ENCODE data around the gene HOXD9. TPM values are rescaled to one million over a fixed set of nuclear protein-coding genes. Genes with fewer than 3 reads are reported as not detected.

Gene HOXD9
- polyA plus RNA-seq, 1 donor = 0.88 TPM

- H3K27ac ChIP-seq (ENCODE audit: low read length) = no peak within 1 kb of the TSS
- no CpG with 5 or more reads among the region's 70 CpGs for WGBS (ENCODE audit: insufficient coverage, low lambda C conversion rate)
- H3K4me1 ChIP-seq (ENCODE audit: control insufficient read depth, insufficient read depth, low read length) = peaks cover 7% of the 10 kb centered on the region
- peaks cover 24% of the 10 kb centered on the region for H3K9me3 ChIP-seq (ENCODE audit: control insufficient read depth, low read depth, low read length)
- H3K27me3 ChIP-seq (ENCODE audit: control insufficient read depth, insufficient read depth, low read length) = peaks cover 100% of the 10 kb centered on the region
- H3K36me3 ChIP-seq (ENCODE audit: control insufficient read depth, insufficient read depth, low read length) = no peaks in the 10 kb centered on the region
- no peak for DNase-seq
- H3K4me3 ChIP-seq (ENCODE audit: low read length) = no peak within 1 kb of the TSS
Observed at GRCh38 chr2:176099728-176100546, 22.6 kb upstream of the HOXD9 start, which contains the start of gene HOXD12. Gene HOXD12, plus strand, starts transcription at chr2:176099795. Its CDS starts 7 bp downstream, at chr2:176099802.

- Histone ChIP-seq H3K4me3 (ENCODE audit: low read length) (no peak overlapping the region), H3K27ac (ENCODE audit: low read length) (no peak overlapping the region), H3K36me3 (ENCODE audit: control insufficient read depth, insufficient read depth, low read length) (no peaks in the 10 kb centered on the region), H3K27me3 (ENCODE audit: control insufficient read depth, insufficient read depth, low read length) (peaks cover 100% of the 10 kb centered on the region), H3K4me1 (ENCODE audit: control insufficient read depth, insufficient read depth, low read length) (peaks cover 7% of the 10 kb centered on the region), H3K9me3 (ENCODE audit: control insufficient read depth, low read depth, low read length) (peaks cover 30% of the 10 kb centered on the region)
- DNase-seq = no peak
- no CpG with 5 or more reads among the region's 28 CpGs for WGBS (ENCODE audit: insufficient coverage, low lambda C conversion rate)
Observed at GRCh38 chr2:176100547-176101140, 21.9 kb upstream of the HOXD9 start.

- peaks cover 6% of the 10 kb centered on the region for H3K4me1 ChIP-seq (ENCODE audit: control insufficient read depth, insufficient read depth, low read length)
- no peak overlapping the region for H3K27ac ChIP-seq (ENCODE audit: low read length)
- peaks cover 100% of the 10 kb centered on the region for H3K27me3 ChIP-seq (ENCODE audit: control insufficient read depth, insufficient read depth, low read length)
- WGBS (ENCODE audit: insufficient coverage, low lambda C conversion rate) = no CpG with 5 or more reads among the region's 2 CpGs
- DNase-seq = no peak
- peaks cover 30% of the 10 kb centered on the region for H3K9me3 ChIP-seq (ENCODE audit: control insufficient read depth, low read depth, low read length)
- no peak overlapping the region for H3K4me3 ChIP-seq (ENCODE audit: low read length)
- H3K36me3 ChIP-seq (ENCODE audit: control insufficient read depth, insufficient read depth, low read length) = no peaks in the 10 kb centered on the region
Observed at GRCh38 chr2:176101216-176101830, 21.2 kb upstream of the HOXD9 start.

- H3K27ac ChIP-seq (ENCODE audit: low read length) = no peak overlapping the region
- no peaks in the 10 kb centered on the region for H3K36me3 ChIP-seq (ENCODE audit: control insufficient read depth, insufficient read depth, low read length)
- DNase-seq = no peak
- peaks cover 35% of the 10 kb centered on the region for H3K9me3 ChIP-seq (ENCODE audit: control insufficient read depth, low read depth, low read length)
- no peak overlapping the region for H3K4me3 ChIP-seq (ENCODE audit: low read length)
- peaks cover 100% of the 10 kb centered on the region for H3K27me3 ChIP-seq (ENCODE audit: control insufficient read depth, insufficient read depth, low read length)
- peaks cover 1% of the 10 kb centered on the region for H3K4me1 ChIP-seq (ENCODE audit: control insufficient read depth, insufficient read depth, low read length)
- WGBS (ENCODE audit: insufficient coverage, low lambda C conversion rate) = no CpG with 5 or more reads among the region's 5 CpGs
Observed at GRCh38 chr2:176101842-176102241, 20.7 kb upstream of the HOXD9 start.

GRCh38 chr2:176102309-176102866 is 20.1 kb upstream of the HOXD9 start:
- 0% methylated on average over 1 of the region's 7 CpGs for WGBS (ENCODE audit: insufficient coverage, low lambda C conversion rate)
- Histone ChIP-seq H3K36me3 (ENCODE audit: control insufficient read depth, insufficient read depth, low read length) (no peaks in the 10 kb centered on the region), H3K27me3 (ENCODE audit: control insufficient read depth, insufficient read depth, low read length) (peaks cover 100% of the 10 kb centered on the region), H3K9me3 (ENCODE audit: control insufficient read depth, low read depth, low read length) (peaks cover 37% of the 10 kb centered on the region), H3K4me3 (ENCODE audit: low read length) (no peak overlapping the region), H3K4me1 (ENCODE audit: control insufficient read depth, insufficient read depth, low read length) (no peaks in the 10 kb centered on the region), H3K27ac (ENCODE audit: low read length) (no peak overlapping the region)
- no peak for DNase-seq

GRCh38 chr2:176103194-176103593 is 19.3 kb upstream of the HOXD9 start:
- peaks cover 35% of the 10 kb centered on the region for H3K9me3 ChIP-seq (ENCODE audit: control insufficient read depth, low read depth, low read length)
- H3K4me1 ChIP-seq (ENCODE audit: control insufficient read depth, insufficient read depth, low read length) = no peaks in the 10 kb centered on the region
- H3K27ac ChIP-seq (ENCODE audit: low read length) = no peak overlapping the region
- H3K36me3 ChIP-seq (ENCODE audit: control insufficient read depth, insufficient read depth, low read length) = no peaks in the 10 kb centered on the region
- H3K27me3 ChIP-seq (ENCODE audit: control insufficient read depth, insufficient read depth, low read length) = peaks cover 96% of the 10 kb centered on the region
- DNase-seq = no peak
- H3K4me3 ChIP-seq (ENCODE audit: low read length) = no peak overlapping the region
- WGBS (ENCODE audit: insufficient coverage, low lambda C conversion rate) = no CpG with 5 or more reads among the region's 7 CpGs

GRCh38 chr2:176103742-176104315 is 18.7 kb upstream of the HOXD9 start:
- no peak overlapping the region for H3K27ac ChIP-seq (ENCODE audit: low read length)
- no peak overlapping the region for H3K4me3 ChIP-seq (ENCODE audit: low read length)
- peaks cover 29% of the 10 kb centered on the region for H3K9me3 ChIP-seq (ENCODE audit: control insufficient read depth, low read depth, low read length)
- WGBS (ENCODE audit: insufficient coverage, low lambda C conversion rate) = 0% methylated on average over 2 of the region's 17 CpGs
- H3K27me3 ChIP-seq (ENCODE audit: control insufficient read depth, insufficient read depth, low read length) = peaks cover 96% of the 10 kb centered on the region
- no peak for DNase-seq
- H3K4me1 ChIP-seq (ENCODE audit: control insufficient read depth, insufficient read depth, low read length) = no peaks in the 10 kb centered on the region
- H3K36me3 ChIP-seq (ENCODE audit: control insufficient read depth, insufficient read depth, low read length) = no peaks in the 10 kb centered on the region

GRCh38 chr2:176104316-176105077 is 18.0 kb upstream of the HOXD9 start:
- Histone ChIP-seq H3K4me1 (ENCODE audit: control insufficient read depth, insufficient read depth, low read length) (no peaks in the 10 kb centered on the region), H3K27ac (ENCODE audit: low read length) (no peak overlapping the region), H3K36me3 (ENCODE audit: control insufficient read depth, insufficient read depth, low read length) (no peaks in the 10 kb centered on the region), H3K27me3 (ENCODE audit: control insufficient read depth, insufficient read depth, low read length) (peaks cover 96% of the 10 kb centered on the region), H3K4me3 (ENCODE audit: low read length) (no peak overlapping the region), H3K9me3 (ENCODE audit: control insufficient read depth, low read depth, low read length) (peaks cover 29% of the 10 kb centered on the region)
- no CpG with 5 or more reads among the region's 56 CpGs for WGBS (ENCODE audit: insufficient coverage, low lambda C conversion rate)
- no peak for DNase-seq

GRCh38 chr2:176105078-176105729 is 17.3 kb upstream of the HOXD9 start:
- WGBS (ENCODE audit: insufficient coverage, low lambda C conversion rate) = 4% methylated on average over 4 of the region's 25 CpGs
- H3K9me3 ChIP-seq (ENCODE audit: control insufficient read depth, low read depth, low read length) = peaks cover 25% of the 10 kb centered on the region
- no peak overlapping the region for H3K27ac ChIP-seq (ENCODE audit: low read length)
- no peak overlapping the region for H3K4me3 ChIP-seq (ENCODE audit: low read length)
- peaks cover 96% of the 10 kb centered on the region for H3K27me3 ChIP-seq (ENCODE audit: control insufficient read depth, insufficient read depth, low read length)
- no peaks in the 10 kb centered on the region for H3K36me3 ChIP-seq (ENCODE audit: control insufficient read depth, insufficient read depth, low read length)
- no peaks in the 10 kb centered on the region for H3K4me1 ChIP-seq (ENCODE audit: control insufficient read depth, insufficient read depth, low read length)
- no peak for DNase-seq

Measured in large intestine (tissue), 3 donors.